Stimulated activated CD4-positive, alpha-beta T cell treated with anti-CD3 and anti-CD28 coated beads, Interleukin-2, amount 100 ng/mL, for 4 hours (primary cell): ENCODE results near the gene LRFN2.

Experiments
- DNase-seq: peaks from one replicate; pipeline ENCODE4 v3.0.0-alpha.2; 2020; ENCODE audit warnings: low read depth

LRFN2 gene

DNA sequence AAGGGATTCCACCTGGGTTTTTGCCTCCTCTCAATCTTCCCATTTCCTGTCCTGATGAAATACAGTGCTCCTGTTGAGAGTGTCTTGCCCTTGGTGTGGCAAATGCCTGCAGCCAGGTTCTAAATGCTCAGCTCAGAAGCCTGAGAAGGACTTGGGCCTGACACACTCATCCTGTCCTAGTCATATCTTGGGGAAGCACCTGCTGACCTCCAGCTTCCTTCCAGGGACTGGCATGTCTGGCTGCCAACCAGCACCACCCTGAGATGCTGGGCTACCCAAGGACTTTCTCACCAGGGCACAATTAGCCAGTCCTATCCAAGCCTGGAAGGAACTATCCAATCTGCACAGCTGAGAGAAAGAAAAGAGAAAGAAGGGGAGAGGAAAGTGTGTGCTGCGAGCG lies 43.4 kb downstream of the LRFN2 start:
- no peak for DNase-seq

DNA sequence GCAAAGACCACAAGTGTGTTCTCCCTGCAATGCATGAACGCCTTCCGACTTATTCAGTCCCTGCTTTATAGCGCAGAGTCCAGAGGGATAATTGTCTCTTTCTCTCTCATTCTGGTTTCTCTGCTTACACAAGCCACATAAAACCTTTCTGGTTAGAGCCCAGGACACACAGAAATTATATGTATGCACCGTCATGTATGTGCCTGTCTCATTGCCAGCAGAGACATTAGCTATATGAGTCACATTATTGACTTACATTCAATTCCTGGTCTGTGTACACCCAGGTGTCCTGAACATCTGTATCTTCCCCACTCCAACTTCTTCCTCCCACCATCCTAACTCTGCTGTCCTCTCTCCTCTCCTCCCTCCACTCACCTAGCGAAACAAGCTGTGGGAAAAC lies 44.0 kb downstream of the LRFN2 start:
- DNase-seq: no peak

DNA sequence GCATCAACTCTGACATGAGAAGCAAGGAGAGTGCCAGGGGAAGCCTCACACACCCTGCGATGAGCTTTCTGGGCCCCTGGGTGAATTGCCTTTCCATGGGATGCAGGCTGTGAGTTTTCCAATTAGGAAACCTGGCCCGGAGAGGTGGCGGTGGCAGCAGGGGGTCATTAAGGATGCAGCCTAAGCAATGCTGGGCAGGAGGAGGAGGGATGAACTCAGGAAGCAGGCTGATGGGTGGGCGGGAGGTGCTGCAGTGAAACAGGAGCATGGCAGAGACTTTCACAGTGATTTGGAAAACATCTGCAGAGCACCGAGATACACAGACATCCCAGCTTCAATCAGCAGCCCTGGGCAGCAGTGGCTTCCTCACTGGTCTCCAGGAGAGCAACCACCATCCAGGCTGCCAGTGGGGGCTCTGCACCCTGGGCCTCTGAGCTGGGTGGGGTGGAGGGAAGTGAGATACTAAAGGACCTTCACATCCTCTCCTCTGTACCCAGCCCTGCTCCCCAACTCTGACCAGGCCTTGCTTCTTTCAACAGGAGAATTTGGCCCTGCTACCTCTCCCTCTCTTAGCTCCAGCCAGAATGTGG lies 44.9 kb downstream of the LRFN2 start:
- DNase-seq: no peak

GRCh38 chr6:40541556-40542174 lies 45.5 kb downstream of the LRFN2 start:
- DNase-seq: no peak

DNA sequence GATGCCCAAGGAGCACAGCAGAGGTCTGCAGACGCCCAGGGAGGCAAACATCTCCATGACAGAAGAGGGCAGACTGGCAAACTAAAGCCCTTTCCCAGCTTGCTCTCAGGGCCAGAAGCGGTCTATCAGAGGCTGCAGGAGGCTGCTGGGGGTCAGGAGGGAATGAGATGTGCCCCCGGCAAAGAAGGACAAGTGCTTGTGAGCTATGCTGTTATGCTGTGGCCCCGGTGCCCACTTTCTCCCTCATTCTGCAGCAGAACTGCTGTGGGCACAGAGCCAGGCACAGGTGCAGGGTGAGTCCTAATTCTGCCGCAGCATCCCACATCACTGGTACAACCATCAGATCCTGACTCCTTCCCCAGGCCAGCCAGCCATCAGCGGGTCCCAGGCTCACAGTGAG lies 46.4 kb downstream of the LRFN2 start:
- no peak for DNase-seq

DNA sequence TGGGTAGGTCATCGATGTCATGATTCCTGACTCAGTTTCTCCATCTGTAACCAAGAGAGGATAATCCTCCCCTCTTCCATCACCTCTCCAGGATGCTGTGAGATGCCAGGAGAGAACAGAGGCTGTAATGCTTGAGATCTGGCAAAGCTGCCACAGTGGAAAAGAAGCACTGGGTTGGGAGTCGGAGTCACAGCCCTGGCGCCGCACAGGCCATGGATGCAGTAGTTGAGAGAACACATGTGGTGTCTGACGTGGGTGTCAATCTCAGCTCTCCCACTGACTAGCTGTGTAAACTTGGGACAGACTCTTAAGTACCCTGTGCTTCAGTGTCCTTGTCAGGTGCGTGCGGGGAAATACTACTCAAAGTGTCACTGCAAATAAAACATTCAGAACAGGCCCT lies 47.3 kb downstream of the LRFN2 start:
- no peak for DNase-seq

- DNase-seq: no peak
These were observed 48.6 kb downstream of the LRFN2 start for GRCh38 chr6:40538556-40538955.

DNA sequence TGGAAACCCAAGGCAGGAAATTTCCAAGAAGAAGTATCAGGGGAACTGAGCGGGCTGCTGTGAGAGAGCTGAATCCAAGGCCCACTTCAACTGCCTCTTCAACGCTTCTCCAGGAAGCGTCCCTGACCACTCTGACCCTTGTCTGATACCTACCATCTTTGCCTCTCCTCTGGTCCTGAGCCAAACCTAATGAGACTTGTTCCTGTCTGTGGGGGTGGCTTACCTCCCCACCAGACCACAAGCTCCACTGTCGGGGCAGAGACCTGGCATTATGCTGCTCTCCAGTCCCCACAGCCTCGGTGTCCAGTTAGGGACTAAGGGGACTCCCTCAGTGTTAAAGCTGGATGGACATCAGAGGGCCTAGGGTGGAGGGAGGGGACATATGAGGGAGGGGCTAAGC lies 49.7 kb downstream of the LRFN2 start:
- DNase-seq: no peak

GRCh38 chr6:40536442-40536841 lies 50.7 kb downstream of the LRFN2 start:
- DNase-seq: no peak

- no peak for DNase-seq
These were observed 51.3 kb downstream of the LRFN2 start for GRCh38 chr6:40535819-40536380.

DNA sequence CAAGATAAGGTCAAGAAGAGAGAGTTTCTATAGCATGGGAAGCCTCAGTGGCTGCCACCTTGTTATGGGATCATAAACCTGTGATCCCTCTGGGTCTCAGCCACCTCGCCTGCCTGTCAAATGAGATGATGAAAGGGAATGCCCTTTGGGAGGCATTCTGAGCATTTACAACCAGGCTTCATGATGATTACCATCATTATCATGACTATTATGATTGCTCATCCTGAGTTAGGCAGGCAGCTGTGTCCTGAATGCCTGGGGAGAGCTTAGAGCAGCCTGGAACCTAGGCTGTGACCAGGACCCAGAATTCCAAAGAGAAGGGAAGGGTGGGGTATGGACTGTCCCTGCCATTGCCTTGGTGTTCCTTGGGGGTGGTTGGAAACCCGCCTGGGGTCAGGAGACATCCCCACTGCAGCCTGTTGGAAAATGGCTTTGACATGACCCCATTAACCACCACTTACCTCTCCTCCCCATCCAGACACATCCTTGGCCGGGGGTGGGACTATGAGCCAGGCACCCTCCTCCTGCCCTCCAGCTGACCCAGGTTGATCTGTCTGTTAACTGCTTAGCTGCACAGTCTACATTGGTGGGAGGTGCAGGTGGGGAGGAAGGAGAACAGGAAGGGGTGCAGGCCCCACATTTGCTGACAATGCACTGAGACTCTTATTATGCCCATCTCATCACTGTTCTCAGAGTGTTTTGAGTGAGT lies 51.9 kb downstream of the LRFN2 start:
- no peak for DNase-seq

DNA sequence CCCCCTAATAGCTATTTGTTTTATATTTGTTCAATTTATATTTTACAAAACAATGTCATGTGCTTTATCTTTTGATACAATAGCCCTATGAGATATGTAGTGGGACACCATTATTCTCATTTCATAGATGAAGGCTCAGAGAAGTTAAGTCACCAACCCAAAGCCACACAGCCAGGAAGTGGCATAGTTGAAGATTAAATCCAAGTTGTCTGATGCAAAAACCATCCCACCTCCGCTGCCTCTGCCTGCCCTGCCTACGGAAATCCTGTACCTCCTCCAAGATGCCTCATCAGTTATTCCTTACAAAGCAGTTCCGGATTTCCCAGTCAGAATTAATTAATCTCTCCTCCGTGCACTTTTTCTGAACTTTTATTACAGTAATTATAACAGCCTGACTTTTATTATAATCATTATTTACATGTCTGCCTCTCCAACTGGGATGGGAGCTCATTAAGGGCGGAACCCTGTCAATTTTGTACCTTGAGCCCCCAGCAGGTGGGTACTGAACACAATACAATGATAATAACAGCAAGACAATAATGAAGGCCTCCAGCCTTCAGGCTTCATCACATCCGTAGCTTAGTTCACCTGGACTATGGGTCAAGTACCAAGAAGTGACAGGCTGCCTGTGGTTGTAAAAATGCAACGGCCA lies 54.7 kb downstream of the LRFN2 start:
- DNase-seq: no peak

- no peak for DNase-seq
These were observed 57.2 kb downstream of the LRFN2 start for GRCh38 chr6:40529919-40530318.

DNA sequence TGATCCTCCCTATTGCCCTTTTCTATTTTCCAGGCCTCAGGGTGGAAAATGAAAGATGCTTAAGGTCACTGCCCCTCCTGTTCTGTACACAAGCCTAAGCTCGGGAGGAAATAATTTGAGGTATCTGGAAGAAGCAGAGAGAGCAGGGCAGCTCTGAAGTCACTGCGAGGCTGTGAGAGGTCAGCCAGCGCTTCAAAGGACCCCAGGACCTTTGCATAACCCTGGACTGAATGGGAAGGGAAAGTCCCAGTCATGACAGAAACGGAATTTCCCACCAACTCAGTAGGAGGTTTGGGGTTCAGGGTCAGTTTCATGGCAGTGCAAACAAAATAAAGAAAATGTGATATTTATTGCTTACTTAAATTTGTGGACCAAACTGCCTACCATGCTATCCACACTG lies 58.1 kb downstream of the LRFN2 start:
- DNase-seq: no peak

DNA sequence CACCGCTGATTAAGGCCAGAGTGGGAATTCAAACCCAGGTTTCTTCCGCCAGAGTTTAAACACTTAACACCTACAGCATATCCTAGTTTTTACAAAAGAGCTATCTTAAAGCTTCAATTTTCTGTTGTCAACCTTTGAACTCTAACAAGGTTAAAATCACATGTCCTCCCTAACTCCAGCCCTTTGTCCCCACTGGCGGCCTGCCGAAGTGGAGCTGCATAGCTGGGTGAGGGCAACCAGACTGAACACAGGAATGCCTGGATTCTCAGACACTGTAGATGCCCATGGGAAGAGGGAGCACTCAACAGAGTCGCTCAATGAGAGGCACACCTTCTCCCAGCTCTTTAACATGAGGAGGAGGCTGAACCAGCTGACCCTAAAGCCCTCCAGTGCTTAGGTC lies 59.1 kb downstream of the LRFN2 start:
- no peak for DNase-seq

DNA sequence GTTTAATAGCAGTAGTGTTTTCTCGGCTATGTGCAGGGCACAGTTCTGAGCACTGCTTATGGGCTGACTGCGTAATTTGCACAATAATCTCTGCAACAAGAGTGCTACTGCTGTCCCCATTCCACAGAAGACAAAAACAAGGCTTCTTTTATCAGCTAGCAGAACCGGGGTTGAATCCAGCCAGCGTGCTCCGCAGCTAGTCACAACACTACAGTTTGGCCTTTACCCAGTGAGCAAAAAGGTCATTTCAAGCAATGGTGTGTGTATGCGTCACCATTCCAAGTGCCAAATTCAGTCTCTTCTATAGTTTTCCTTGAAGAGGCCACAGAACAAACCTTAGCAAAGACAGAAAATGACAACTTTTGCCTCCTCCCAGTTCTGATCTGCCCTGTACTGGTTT lies 61.1 kb downstream of the LRFN2 start:
- no peak for DNase-seq

DNA sequence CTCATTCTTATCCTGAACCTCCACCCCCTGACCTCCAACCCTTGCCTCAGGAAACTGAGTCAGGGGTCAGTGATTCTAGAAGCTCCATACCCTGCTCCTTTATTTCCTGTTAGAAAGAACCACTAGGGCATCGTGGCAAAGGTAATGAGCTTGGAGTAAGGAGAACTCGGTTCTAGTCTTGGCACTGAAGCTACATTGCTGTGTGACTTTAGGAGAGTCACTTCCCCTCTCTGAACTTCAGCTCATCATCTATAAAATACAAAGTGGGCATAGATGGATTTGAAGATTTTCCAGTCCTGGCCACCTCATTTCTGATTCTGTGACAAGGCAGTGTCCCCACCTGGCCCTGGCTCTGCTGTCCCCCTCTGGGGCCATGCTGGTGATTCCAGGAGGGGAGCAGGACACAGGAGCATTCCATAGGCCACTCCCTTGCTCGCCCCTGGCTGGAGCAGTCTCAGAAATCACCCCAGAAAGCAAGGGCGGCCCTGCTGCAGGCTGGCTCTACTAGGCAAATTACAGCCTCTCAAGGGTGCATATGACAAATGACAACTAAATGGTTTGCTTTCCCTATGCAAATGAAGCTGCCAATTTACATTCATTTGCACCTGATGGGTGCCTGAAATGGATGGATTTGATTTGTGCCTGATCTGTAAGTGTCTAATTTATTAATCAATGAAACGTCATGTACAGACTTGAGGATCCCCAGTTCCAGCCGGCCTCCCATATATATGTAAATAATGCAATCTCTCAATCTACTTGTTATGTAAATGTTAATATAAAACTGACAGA lies 62.2 kb downstream of the LRFN2 start:
- DNase-seq: no peak

GRCh38 chr6:40523505-40524172 lies 63.5 kb downstream of the LRFN2 start:
- DNase-seq: no peak

DNA sequence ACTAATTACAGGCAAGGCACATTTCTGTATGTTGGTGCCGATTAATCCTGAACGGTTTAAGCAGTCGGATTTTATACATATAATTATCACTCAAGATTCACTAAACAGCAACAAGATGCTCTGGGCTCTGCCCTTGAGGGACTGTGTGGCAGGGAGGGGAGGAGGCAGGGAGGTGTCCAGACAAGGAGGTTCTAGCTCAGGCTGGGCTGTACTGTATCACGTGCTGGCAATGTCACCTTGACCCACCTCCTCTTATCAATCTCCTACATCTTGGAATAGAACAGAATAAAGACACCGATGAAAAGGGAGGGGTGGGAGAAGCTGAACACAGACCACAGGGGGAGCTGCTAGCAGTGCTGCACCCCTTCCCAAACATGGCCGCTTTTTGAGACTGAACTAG lies 65.7 kb downstream of the LRFN2 start:
- DNase-seq: no peak

DNA sequence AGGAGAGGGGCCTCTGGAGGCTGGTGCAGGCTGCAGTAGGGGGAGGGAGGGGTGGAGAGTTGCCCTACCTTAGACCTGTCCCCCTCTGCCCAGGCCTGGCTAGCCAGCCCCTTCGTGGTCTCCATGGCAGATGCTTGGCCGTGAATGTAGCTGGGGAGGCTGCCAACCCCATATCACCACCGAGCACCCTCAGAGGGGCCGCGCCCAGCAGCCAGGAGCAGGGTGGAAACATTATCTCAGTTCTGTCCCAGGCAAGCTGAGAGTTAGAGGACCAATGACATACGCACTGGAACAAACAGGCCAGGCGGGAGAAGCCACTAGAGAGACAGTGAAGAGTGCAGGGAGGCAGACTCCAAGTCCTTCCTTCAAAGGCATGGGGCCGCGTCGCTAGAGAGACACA lies 66.5 kb downstream of the LRFN2 start:
- DNase-seq: no peak

DNA sequence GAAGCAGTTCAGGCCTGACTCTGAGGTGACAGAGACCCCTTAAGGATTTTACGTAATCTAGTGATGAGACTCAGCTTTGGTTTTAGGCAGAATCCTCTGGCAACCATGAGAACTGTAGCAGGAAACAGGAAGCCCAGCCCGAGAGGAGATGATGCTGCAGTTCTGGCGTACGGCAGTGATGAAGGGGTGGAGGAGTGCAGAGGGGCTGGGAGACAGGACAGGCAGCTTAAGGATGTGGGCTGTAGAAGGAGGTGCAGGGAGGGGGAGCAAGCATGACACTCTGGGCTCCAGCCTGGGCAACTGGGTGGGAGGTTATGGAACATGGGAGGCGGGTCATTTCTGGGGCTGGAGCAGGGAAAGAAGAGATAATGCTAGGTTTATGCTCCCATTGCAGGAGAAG lies 67.1 kb downstream of the LRFN2 start:
- DNase-seq: no peak

DNA sequence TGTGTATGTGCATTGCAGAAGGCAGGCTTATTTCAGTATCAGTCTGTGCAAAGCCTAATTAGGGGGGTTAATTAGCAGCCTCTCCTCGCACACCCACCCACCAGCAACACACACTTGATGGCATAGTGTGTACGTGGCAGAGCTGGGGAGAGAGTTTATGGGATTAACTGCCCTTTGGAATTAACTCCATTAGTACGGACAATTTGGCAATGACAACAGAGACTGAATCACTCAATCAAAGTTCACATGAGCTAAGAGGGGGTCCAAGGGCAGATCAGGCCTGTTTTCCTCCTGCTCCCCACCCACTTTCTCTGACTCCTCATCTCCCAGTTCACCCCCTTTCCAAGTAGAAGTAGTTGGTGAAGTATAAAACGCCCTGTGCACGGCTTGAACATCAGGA lies 69.5 kb downstream of the LRFN2 start:
- no peak for DNase-seq
